K562 (cell line): ENCODE measurements around the gene ARAP1. TPM values are rescaled to one million over a fixed set of nuclear protein-coding genes. Genes with fewer than 3 reads are reported as not detected.
A peak's percentile ranks its signal among the peaks of the same experiment; 100 is the strongest.

Experiments
- ATAC-seq: fragments of 200-7000 bp; cut with Tn5 transposase; 3 replicates; pipeline ENCODE4 v1.9.1; 2020; ENCODE audit warnings: moderate library complexity
- BruUV-seq: library from RNA; stranded (reverse); fragments of 400-500 nt; replicated peaks from 2 replicates; lab custom pipeline; 2021; lab: Mats Ljungman, UMichigan
- CTCF ChIA-PET: fragments of 300-600 bp; formaldehyde crosslinking; extraction: SDS; loops from one replicate; lab custom pipeline; 2021; ENCODE audit warnings: low intra/inter-chr PET ratio; lab: Yijun Ruan, JAX
- POLR2A ChIA-PET: fragments of 300-600, 350-650 bp; sonication (Branson Sonifier 250); formaldehyde crosslinking; extraction: SDS; loops from one replicate; lab custom pipeline; 2021; ENCODE audit warnings: antibody characterized with exemption, inconsistent platforms; lab: Yijun Ruan, JAX
- DNase-seq, 4 experiments: peaks; one replicate each; pipeline versions ENCODE4 v3.0.0 to v3.0.0-alpha.2; 2011 to 2018; ENCODE audit warnings: low spot score in 3 of 4, mixed read lengths in 3 of 4; ENCODE audit errors: extremely low read depth in 1 of 4
- FAIRE-seq: peaks from 2 replicates; lab custom pipeline; 2011; peaks lifted over from hg19 to GRCh38; lab: Jason Lieb, UNC
- H2AFZ ChIP-seq: 2 replicates; pipeline ENCODE4 v1.6.0; 2011; ENCODE audit warnings: low read depth, low read length, control low read depth, inconsistent platforms
- H3K27ac ChIP-seq: fragments of 200-600 bp; 3 replicates; pipeline ENCODE4 v1.8.0; 2011; ENCODE audit warnings: low read depth, mild to moderate bottlenecking, control low read depth, inconsistent platforms, low read length, moderate library complexity, mixed read lengths; ENCODE audit errors: extremely low read depth
- H3K27me3 ChIP-seq, 2 experiments: fragments of 300-600 bp in 1 of 2; 2 replicates in 1 of 2; 3 replicates in 1 of 2; pipeline versions ENCODE4 v1.6.0 to v1.8.0; 2011; ENCODE audit warnings: inconsistent platforms in 2 of 2, low read length in 2 of 2, mild to moderate bottlenecking in 1 of 2, mixed read lengths in 1 of 2, moderate library complexity in 1 of 2; ENCODE audit not compliant: control insufficient read depth in 2 of 2, insufficient read depth in 2 of 2
- H3K36me3 ChIP-seq: fragments of 300-600 bp; 3 replicates; pipeline ENCODE4 v1.8.0; 2011; ENCODE audit warnings: mild to moderate bottlenecking, low read length, inconsistent platforms; ENCODE audit not compliant: control insufficient read depth, insufficient read depth
- H3K4me1 ChIP-seq, 2 experiments: fragments of 200-600 bp in 1 of 2; replicated peaks in 1 of 2; 2 replicates in 1 of 2; 3 replicates in 1 of 2; pipeline versions ENCODE4 v1.5.1 to v1.8.0; 2011; ENCODE audit warnings: inconsistent platforms in 2 of 2, low read length in 2 of 2, mild to moderate bottlenecking in 1 of 2, mixed read lengths in 1 of 2, moderate library complexity in 1 of 2; ENCODE audit not compliant: control insufficient read depth in 2 of 2, insufficient read depth in 2 of 2
- H3K4me2 ChIP-seq: 2 replicates; pipeline ENCODE4 v1.6.1; 2011; ENCODE audit warnings: low read length, control low read depth, inconsistent platforms, mixed read lengths; ENCODE audit not compliant: insufficient read depth
- H3K4me3 ChIP-seq: fragments of 200-600 bp; sonication (generic), shearing (Covaris generic); 2 replicates; pipeline ENCODE4 v1.5.1; 2016; ENCODE audit warnings: control low read depth, inconsistent platforms
- H3K79me2 ChIP-seq: fragments of 200-600 bp; 3 replicates; pipeline ENCODE4 v1.8.0; 2011; ENCODE audit warnings: low read length, inconsistent platforms; ENCODE audit not compliant: control insufficient read depth, insufficient read depth
- H3K9ac ChIP-seq, 2 experiments: 2 replicates each; pipeline versions ENCODE4 v1.6.0 to v1.6.1; 2011; ENCODE audit warnings: low read depth in 2 of 2, low read length in 2 of 2, control low read depth in 1 of 2, inconsistent platforms in 1 of 2, mild to moderate bottlenecking in 1 of 2, mixed read lengths in 1 of 2; ENCODE audit not compliant: insufficient read depth in 1 of 2
- H3K9me1 ChIP-seq: one replicate; pipeline ENCODE4 v1.6.0; 2011; ENCODE audit warnings: inconsistent platforms, mild to moderate bottlenecking, low read length, moderate library complexity; ENCODE audit not compliant: control insufficient read depth, insufficient read depth
- H3K9me3 ChIP-seq: replicated peaks from 2 replicates; pipeline ENCODE4 v1.5.1; 2011; ENCODE audit warnings: low read depth, low read length, inconsistent platforms; ENCODE audit not compliant: control insufficient read depth, insufficient read depth
- H4K20me1 ChIP-seq: replicated peaks from 2 replicates; pipeline ENCODE4 v1.6.1; 2011; ENCODE audit warnings: low read length, inconsistent platforms, mixed read lengths; ENCODE audit not compliant: control insufficient read depth, insufficient read depth
- E2F1 ChIP-seq: sonication (generic); formaldehyde crosslinking; IDR thresholded peaks from 2 replicates; pipeline ENCODE4 v1.8.1; 2023; ENCODE audit warnings: mild to moderate bottlenecking, missing genetic modification reagents, moderate library complexity
- FOSL1 ChIP-seq: fragments of 200-800 bp; sonication (Bioruptor generic); conservative IDR thresholded peaks from 2 replicates; pipeline ENCODE4 v1.6.1; 2016; ENCODE audit warnings: missing genetic modification characterization, missing compliant biosample characterization
- GATAD2A ChIP-seq: fragments of 450-650 bp; IDR thresholded peaks from 2 replicates; pipeline ENCODE4 v1.6.1; 2017
- GATAD2B ChIP-seq: fragments of 450-650 bp; IDR thresholded peaks from 2 replicates; pipeline ENCODE4 v1.6.1; 2017; ENCODE audit warnings: mild to moderate bottlenecking, borderline replicate concordance
- NCOA1 ChIP-seq: fragments of 450-650 bp; IDR thresholded peaks from 2 replicates; pipeline ENCODE4 v1.6.1; 2016; ENCODE audit warnings: low read depth
- NELFE ChIP-seq: IDR thresholded peaks from 2 replicates; pipeline ENCODE4 v1.6.1; 2011; ENCODE audit warnings: mild to moderate bottlenecking; ENCODE audit not compliant: insufficient read depth, insufficient read length
- NRF1 ChIP-seq, 2 experiments: fragments of 450-650 bp; IDR thresholded peaks in 1 of 2; conservative IDR thresholded peaks in 1 of 2; 2 replicates each; pipeline ENCODE4 v1.6.1; 2014; ENCODE audit warnings: mild to moderate bottlenecking in 2 of 2
- PHF21A ChIP-seq: fragments of 450-650 bp; IDR thresholded peaks from 2 replicates; pipeline ENCODE4 v1.6.1; 2017; ENCODE audit warnings: low read depth, borderline replicate concordance
- ZFX ChIP-seq: sonication (generic); formaldehyde crosslinking; IDR thresholded peaks from 2 replicates; pipeline ENCODE4 v1.8.0; 2022; ENCODE audit warnings: mild to moderate bottlenecking, missing genetic modification reagents, moderate library complexity
- ZHX1 ChIP-seq: fragments of 150-350 bp; conservative IDR thresholded peaks from 2 replicates; pipeline ENCODE4 v1.6.1; 2014; ENCODE audit warnings: low read length
- ZNF12 ChIP-seq: sonication (generic); formaldehyde crosslinking; IDR thresholded peaks from 2 replicates; pipeline ENCODE4 v1.4.0; 2020; ENCODE audit warnings: mild to moderate bottlenecking, missing genetic modification reagents
- ZNF217 ChIP-seq: sonication (generic); formaldehyde crosslinking; IDR thresholded peaks from 2 replicates; pipeline ENCODE4 v1.8.0; 2022; ENCODE audit warnings: mild to moderate bottlenecking, missing genetic modification reagents
- ZNF232 ChIP-seq: sonication (generic); formaldehyde crosslinking; IDR thresholded peaks from 2 replicates; pipeline ENCODE4 v1.8.0; 2022; ENCODE audit warnings: mild to moderate bottlenecking, missing genetic modification reagents
- ZNF79 ChIP-seq: fragments of 250-450 bp; sonication (Bioruptor Pico); IDR thresholded peaks from 2 replicates; pipeline ENCODE4 v1.4.0; 2020; ENCODE audit warnings: low read depth, mild to moderate bottlenecking, moderate library complexity
- WGBS: fragments of 100-300 bp; shearing (Covaris generic); methylation state at CpG from one replicate; pipeline ENCODE4 v1.1.6; 2016; ENCODE audit warnings: low coverage, mixed read lengths; ENCODE audit not compliant: insufficient coverage; ENCODE audit errors: missing lambda C conversion rate; 5-methylcytosine and 5-hydroxymethylcytosine counted together
- in situ Hi-C: fragments of 300-500 bp; cut with MboI; formaldehyde crosslinking; loops from 4 replicates; pipeline ENCODE4 v1.15.0; 2018; ENCODE audit warnings: inconsistent platforms, mixed read lengths
- intact Hi-C: fragments of 100-400 bp; cut with micrococcal nuclease; formaldehyde crosslinking; loops from 2 replicates; pipeline ENCODE4 v1.14.2; 2022
- polyA plus RNA-seq, 8 experiments: library from polyadenylated mRNA; depleted of rRNA in 4 of 8; stranded (reverse) in 5 of 8; unstranded in 3 of 8; fragments of >200 nt; fragmentation: Nextera tagmentation in 2 of 8; fragmentation: Illumina TruSeq in 1 of 8; extraction: Ambion mirVana in 2 of 8; extraction: Trizol in 1 of 8; gene quantifications; 2 replicates each; pipeline versions ENCODE4 v1.2.1 to v1.2.3, GENCODE V29; 2011 to 2014; ENCODE audit warnings: inconsistent platforms in 1 of 8, missing spikeins in 1 of 8
- total RNA-seq, 7 experiments: library from RNA; depleted of rRNA in 6 of 7; stranded (reverse); fragments of >200 nt in 6 of 7; fragmentation: Illumina TruSeq in 2 of 7; extraction: Trizol in 2 of 7; gene quantifications; 2 replicates each; pipeline versions ENCODE4 v1.2.1 to v1.2.3, GENCODE V29; 2011 to 2021; ENCODE audit warnings: low replicate concordance in 1 of 7
- TF ChIP-seq, protein P1 (sequence below): fragments of 250-450 bp; sonication (Bioruptor Pico); IDR thresholded peaks from 2 replicates; pipeline ENCODE4 v1.4.0; 2020; ENCODE audit warnings: mild to moderate bottlenecking, moderate library complexity

Gene ARAP1
- total and polyA plus RNA-seq, 9 of the 15 experiments (the other 6 are each of a cell fraction or from before 2014, with no cell fraction given) = 0.23 to 67.0 (median 24.6) TPM

DNA sequence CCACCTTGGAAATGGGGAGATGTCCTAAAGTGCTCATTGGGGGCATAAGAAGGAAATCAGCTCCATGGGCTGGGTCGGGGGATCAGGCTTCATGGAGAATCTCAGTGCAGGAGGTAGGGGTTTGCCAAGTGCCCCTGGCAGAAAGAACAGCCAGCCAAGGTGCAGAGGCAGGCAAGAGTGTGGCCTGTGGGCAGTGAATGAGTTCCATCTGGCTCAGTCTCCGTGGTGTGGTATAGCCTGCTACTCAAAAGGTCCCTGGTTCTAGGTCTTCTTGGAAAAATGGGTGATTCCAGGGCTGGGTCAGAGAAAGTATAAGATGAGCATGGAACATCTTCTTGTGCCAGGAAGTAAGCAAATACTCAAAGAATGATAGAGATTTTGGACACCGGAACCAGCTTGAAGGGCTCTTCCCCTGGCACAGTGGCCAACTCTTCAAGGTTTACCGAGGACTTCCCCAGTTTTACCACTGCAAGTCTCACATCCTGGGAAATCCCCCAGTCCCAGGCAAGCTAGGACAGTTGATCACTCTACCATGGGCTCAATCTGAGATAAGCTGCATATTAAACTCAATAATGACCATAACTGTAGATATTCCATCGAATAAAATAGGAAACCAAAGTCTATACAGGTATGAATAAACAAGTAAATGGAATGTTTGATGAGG is 10.6 kb upstream of the ARAP1 start:
- H3K4me2 ChIP-seq = no peak overlapping the region
- H3K79me2 ChIP-seq = no peaks in the 10 kb centered on the region; the same call in 2 of the 3 replicates
- H4K20me1 ChIP-seq = no peaks in the 10 kb centered on the region
- no peaks in the 10 kb centered on the region for H3K9me1 ChIP-seq
- ATAC-seq (no peak), DNase-seq (no peak), FAIRE-seq (no peak)
- intact Hi-C loops = no loop called here
- no peak overlapping the region for H3K27ac ChIP-seq
- H3K4me3 ChIP-seq = no peak overlapping the region
- peaks cover 19 to 26% of the 10 kb centered on the region in 2 experiments for H3K4me1 ChIP-seq
- peak overlapping the region in 1 of 2 experiments; percentile 63; a peak in 1 of 4 replicates for H3K9ac ChIP-seq
- H3K27me3 ChIP-seq = no peaks in the 10 kb centered on the region
- CTCF ChIA-PET = no interaction called here
- POLR2A ChIA-PET = interaction anchor here (0.7 to 1.1 kb wide), 3 partner anchors 13 to 19 kb away, joined by 3 to 4 read pairs (median 3); no protein-coding TSS in a partner anchor
- TF ChIP-seq ZHX1 (no peak), ZFX (CRISPR knock-in tag) (no peak), GATAD2B (no peak), ZNF232 (CRISPR knock-in tag) (no peak), ZNF12 (CRISPR knock-in tag) (no peak), PHF21A (no peak), NELFE (no peak), GATAD2A (no peak), ZNF79 (CRISPR knock-in tag) (no peak), NCOA1 (no peak), FOSL1 (tag) (no peak), NRF1 (conservative IDR thresholded peaks at IDR 0.05 in 1 of 2, IDR thresholded peaks at IDR 0.05 in 1 of 2) (no peak), ZNF217 (no peak), E2F1 (CRISPR knock-in tag) (no peak)
- TF ChIP-seq, protein P1, sequence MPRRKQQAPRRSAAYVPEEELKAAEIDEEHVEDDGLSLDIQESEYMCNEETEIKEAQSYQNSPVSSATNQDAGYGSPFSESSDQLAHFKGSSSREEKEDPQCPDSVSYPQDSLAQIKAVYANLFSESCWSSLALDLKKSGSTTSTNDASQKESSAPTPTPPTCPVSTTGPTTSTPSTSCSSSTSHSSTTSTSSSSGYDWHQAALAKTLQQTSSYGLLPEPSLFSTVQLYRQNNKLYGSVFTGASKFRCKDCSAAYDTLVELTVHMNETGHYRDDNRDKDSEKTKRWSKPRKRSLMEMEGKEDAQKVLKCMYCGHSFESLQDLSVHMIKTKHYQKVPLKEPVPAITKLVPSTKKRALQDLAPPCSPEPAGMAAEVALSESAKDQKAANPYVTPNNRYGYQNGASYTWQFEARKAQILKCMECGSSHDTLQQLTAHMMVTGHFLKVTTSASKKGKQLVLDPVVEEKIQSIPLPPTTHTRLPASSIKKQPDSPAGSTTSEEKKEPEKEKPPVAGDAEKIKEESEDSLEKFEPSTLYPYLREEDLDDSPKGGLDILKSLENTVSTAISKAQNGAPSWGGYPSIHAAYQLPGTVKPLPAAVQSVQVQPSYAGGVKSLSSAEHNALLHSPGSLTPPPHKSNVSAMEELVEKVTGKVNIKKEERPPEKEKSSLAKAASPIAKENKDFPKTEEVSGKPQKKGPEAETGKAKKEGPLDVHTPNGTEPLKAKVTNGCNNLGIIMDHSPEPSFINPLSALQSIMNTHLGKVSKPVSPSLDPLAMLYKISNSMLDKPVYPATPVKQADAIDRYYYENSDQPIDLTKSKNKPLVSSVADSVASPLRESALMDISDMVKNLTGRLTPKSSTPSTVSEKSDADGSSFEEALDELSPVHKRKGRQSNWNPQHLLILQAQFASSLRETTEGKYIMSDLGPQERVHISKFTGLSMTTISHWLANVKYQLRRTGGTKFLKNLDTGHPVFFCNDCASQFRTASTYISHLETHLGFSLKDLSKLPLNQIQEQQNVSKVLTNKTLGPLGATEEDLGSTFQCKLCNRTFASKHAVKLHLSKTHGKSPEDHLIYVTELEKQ (CRISPR knock-in tag) = no peak
- WGBS = 52% methylated on average over 5 of the region's 5 CpGs
- H3K9me3 ChIP-seq = no peaks in the 10 kb centered on the region
- no peak overlapping the region for H2AFZ ChIP-seq
- in situ Hi-C loops = no loop called here
- peaks cover 8% of the 10 kb centered on the region; the same call in 2 of the 3 replicates for H3K36me3 ChIP-seq
- no TSS peak for BruUV-seq
